Activated naive CD8-positive, alpha-beta T cell treated with anti-CD3 and anti-CD28 coated beads, Interleukin-2, amount 10 ng/mL, durations not matched to agents 7 days and 5 days (primary cell): ENCODE measurements around the gene SPATA31D1. TPM values are rescaled to one million over a fixed set of nuclear protein-coding genes. Genes with fewer than 3 reads are reported as not detected.
"Not testable (repeated sequence)": the region's sequence is repeated elsewhere in the genome, so short reads cannot be mapped to it uniquely, and the experiment has no call there.

Source experiments
- ATAC-seq: fragments of 150-1000 bp; cut with Tn5 transposase; one replicate; pipeline ENCODE4 v1.10.0; 2021; ENCODE audit warnings: low read depth, moderate library complexity
- POLR2A ChIA-PET: fragments of 350-600 bp; sonication (Branson Sonifier 250); formaldehyde crosslinking; loops from one replicate; lab custom pipeline; 2021; ENCODE audit warnings: antibody characterized with exemption; lab: Charles Lee
- DNase-seq: peaks from one replicate; pipeline ENCODE4 v3.0.0; 2021
- H3K27ac Mint-ChIP-seq: one replicate; pipeline ENCODE4 v1.8.0; 2022; ENCODE audit warnings: mild to moderate bottlenecking, mixed read lengths
- H3K27me3 Mint-ChIP-seq: one replicate; pipeline ENCODE4 v1.8.0; 2022; ENCODE audit warnings: mild to moderate bottlenecking, moderate library complexity, mixed read lengths
- H3K36me3 Mint-ChIP-seq: one replicate; pipeline ENCODE4 v1.8.0; 2021; ENCODE audit warnings: mild to moderate bottlenecking, mixed read lengths
- H3K4me1 Mint-ChIP-seq: one replicate; pipeline ENCODE4 v1.8.0; 2021; ENCODE audit warnings: mixed read lengths
- H3K4me3 Mint-ChIP-seq: one replicate; pipeline ENCODE4 v1.8.0; 2022; ENCODE audit warnings: mild to moderate bottlenecking, moderate library complexity, mixed read lengths
- H3K9me3 Mint-ChIP-seq: one replicate; pipeline ENCODE4 v1.8.0; 2021; ENCODE audit warnings: mixed read lengths
- total RNA-seq, 2 experiments: library from RNA; stranded (reverse); gene quantifications; one replicate each; pipeline ENCODE4 v1.2.3, GENCODE V29; 2021

Gene SPATA31D1
- total RNA-seq = not detected

- H3K9me3 Mint-ChIP-seq, DNase-seq, POLR2A ChIA-PET, ATAC-seq, H3K4me1 Mint-ChIP-seq, H3K36me3 Mint-ChIP-seq, H3K4me3 Mint-ChIP-seq, H3K27ac Mint-ChIP-seq, H3K27me3 Mint-ChIP-seq: not testable (repeated sequence)
Observed at GRCh38 chr9:81988472-81988871, at the start of gene SPATA31D1. TSS of gene SPATA31D1 (plus strand) at chr9:81988772. CDS start at chr9:81988819, 47 bp downstream.

- H3K4me3 Mint-ChIP-seq, H3K27me3 Mint-ChIP-seq, H3K4me1 Mint-ChIP-seq, H3K36me3 Mint-ChIP-seq, POLR2A ChIA-PET, DNase-seq, H3K9me3 Mint-ChIP-seq, H3K27ac Mint-ChIP-seq, ATAC-seq: not testable (repeated sequence)
Observed at GRCh38 chr9:81943393-81943792, 45.2 kb upstream of the SPATA31D1 start, which contains the start of gene SPATA31D3. TSS of gene SPATA31D3 (plus strand) at chr9:81943500. CDS start at chr9:81943586, 86 bp downstream.

- not testable (repeated sequence) for H3K27ac Mint-ChIP-seq, H3K27me3 Mint-ChIP-seq, H3K9me3 Mint-ChIP-seq
Observed at GRCh38 chr9:81948650-81949049, 39.9 kb upstream of the SPATA31D1 start.

GRCh38 chr9:81953096-81953495, 35.5 kb upstream of the SPATA31D1 start:
- DNase-seq (no peak), ATAC-seq (no peak)
- no peak overlapping the region for H3K4me3 Mint-ChIP-seq
- POLR2A ChIA-PET = no interaction called here
- H3K27me3 Mint-ChIP-seq = no peaks in the 10 kb centered on the region
- H3K9me3 Mint-ChIP-seq = peaks cover 10% of the 10 kb centered on the region
- no peaks in the 10 kb centered on the region for H3K4me1 Mint-ChIP-seq
- H3K36me3 Mint-ChIP-seq = no peaks in the 10 kb centered on the region
- no peak overlapping the region for H3K27ac Mint-ChIP-seq

More at GRCh38 chr9:81948650-81949049, 39.9 kb upstream of the SPATA31D1 start:
- H3K36me3 Mint-ChIP-seq, POLR2A ChIA-PET, H3K4me3 Mint-ChIP-seq, ATAC-seq, DNase-seq, H3K4me1 Mint-ChIP-seq: not testable (repeated sequence)

GRCh38 chr9:81955625-81956024, 32.9 kb upstream of the SPATA31D1 start:
- H3K4me3 Mint-ChIP-seq = no peak overlapping the region
- no peak for DNase-seq
- peaks cover 10% of the 10 kb centered on the region for H3K9me3 Mint-ChIP-seq

GRCh38 chr9:81964218-81965171, 24.1 kb upstream of the SPATA31D1 start:
- DNase-seq (no peak), ATAC-seq (no peak)
- peaks cover 3% of the 10 kb centered on the region for H3K9me3 Mint-ChIP-seq
- POLR2A ChIA-PET = no interaction called here
- no peak overlapping the region for H3K27ac Mint-ChIP-seq
- H3K36me3 Mint-ChIP-seq = no peaks in the 10 kb centered on the region
- no peaks in the 10 kb centered on the region for H3K4me1 Mint-ChIP-seq
- H3K27me3 Mint-ChIP-seq = no peaks in the 10 kb centered on the region
- H3K4me3 Mint-ChIP-seq = no peak overlapping the region

More at GRCh38 chr9:81955625-81956024, 32.9 kb upstream of the SPATA31D1 start:
- Mint-ChIP-seq H3K4me1 (no peaks in the 10 kb centered on the region), H3K27ac (no peak overlapping the region), H3K36me3 (no peaks in the 10 kb centered on the region), H3K27me3 (no peaks in the 10 kb centered on the region)
- POLR2A ChIA-PET = no interaction called here
- ATAC-seq = no peak

- Mint-ChIP-seq H3K4me3 (no peak overlapping the region), H3K27me3 (no peaks in the 10 kb centered on the region)
- POLR2A ChIA-PET = no interaction called here
Observed at GRCh38 chr9:81968026-81968425, 20.5 kb upstream of the SPATA31D1 start.

GRCh38 chr9:81969971-81970370, 18.6 kb upstream of the SPATA31D1 start:
- Mint-ChIP-seq H3K9me3 (peaks cover 3% of the 10 kb centered on the region), H3K4me3 (no peak overlapping the region), H3K4me1 (no peaks in the 10 kb centered on the region), H3K36me3 (no peaks in the 10 kb centered on the region), H3K27ac (no peak overlapping the region), H3K27me3 (no peaks in the 10 kb centered on the region)
- POLR2A ChIA-PET = no interaction called here
- no peak for ATAC-seq
- DNase-seq = no peak

More at GRCh38 chr9:81968026-81968425, 20.5 kb upstream of the SPATA31D1 start:
- ATAC-seq = no peak
- no peaks in the 10 kb centered on the region for H3K36me3 Mint-ChIP-seq
- H3K27ac Mint-ChIP-seq = no peak overlapping the region
- H3K9me3 Mint-ChIP-seq = peaks cover 3% of the 10 kb centered on the region
- DNase-seq = no peak
- no peaks in the 10 kb centered on the region for H3K4me1 Mint-ChIP-seq

- no peak for DNase-seq
- no peak overlapping the region for H3K4me3 Mint-ChIP-seq
- no peaks in the 10 kb centered on the region for H3K4me1 Mint-ChIP-seq
- no peaks in the 10 kb centered on the region for H3K36me3 Mint-ChIP-seq
- no peak overlapping the region for H3K27ac Mint-ChIP-seq
- no peak for ATAC-seq
- H3K9me3 Mint-ChIP-seq = peaks cover 4% of the 10 kb centered on the region
- no peaks in the 10 kb centered on the region for H3K27me3 Mint-ChIP-seq
- POLR2A ChIA-PET = no interaction called here
Observed at GRCh38 chr9:81971727-81972126, 16.8 kb upstream of the SPATA31D1 start.

GRCh38 chr9:81974764-81975163, 13.8 kb upstream of the SPATA31D1 start:
- no peak for DNase-seq
- no peak for ATAC-seq
- Mint-ChIP-seq H3K27me3 (no peaks in the 10 kb centered on the region), H3K36me3 (no peaks in the 10 kb centered on the region), H3K4me3 (no peak overlapping the region), H3K4me1 (no peaks in the 10 kb centered on the region), H3K9me3 (peaks cover 6% of the 10 kb centered on the region), H3K27ac (no peak overlapping the region)
- POLR2A ChIA-PET = no interaction called here

- ATAC-seq = no peak
- H3K4me3 Mint-ChIP-seq = no peak overlapping the region
- H3K27ac Mint-ChIP-seq = no peak overlapping the region
- no peaks in the 10 kb centered on the region for H3K36me3 Mint-ChIP-seq
- no peaks in the 10 kb centered on the region for H3K27me3 Mint-ChIP-seq
- POLR2A ChIA-PET = no interaction called here
- peaks cover 8% of the 10 kb centered on the region for H3K9me3 Mint-ChIP-seq
- H3K4me1 Mint-ChIP-seq = no peaks in the 10 kb centered on the region
- no peak for DNase-seq
Observed at GRCh38 chr9:81976351-81976750, 12.2 kb upstream of the SPATA31D1 start.

GRCh38 chr9:81979196-81979595, 9.4 kb upstream of the SPATA31D1 start:
- peaks cover 8% of the 10 kb centered on the region for H3K9me3 Mint-ChIP-seq
- POLR2A ChIA-PET = no interaction called here
- no peaks in the 10 kb centered on the region for H3K36me3 Mint-ChIP-seq
- H3K27me3 Mint-ChIP-seq = no peaks in the 10 kb centered on the region
- no peaks in the 10 kb centered on the region for H3K4me1 Mint-ChIP-seq
- H3K27ac Mint-ChIP-seq = no peak overlapping the region
- H3K4me3 Mint-ChIP-seq = no peak overlapping the region
- ATAC-seq = no peak
- no peak for DNase-seq

- Mint-ChIP-seq H3K4me3 (no peak overlapping the region), H3K4me1 (no peaks in the 10 kb centered on the region), H3K27ac (no peak overlapping the region), H3K36me3 (no peaks in the 10 kb centered on the region), H3K27me3 (no peaks in the 10 kb centered on the region), H3K9me3 (peaks cover 5% of the 10 kb centered on the region)
- ATAC-seq = no peak
- POLR2A ChIA-PET = no interaction called here
- no peak for DNase-seq
Observed at GRCh38 chr9:81980568-81980967, 8.0 kb upstream of the SPATA31D1 start.

- H3K27ac Mint-ChIP-seq = no peak overlapping the region
Observed at GRCh38 chr9:81981883-81982282, 6.7 kb upstream of the SPATA31D1 start.

More at GRCh38 chr9:81981883-81982282, 6.7 kb upstream of the SPATA31D1 start:
- Mint-ChIP-seq H3K27me3 (no peaks in the 10 kb centered on the region), H3K4me1 (no peaks in the 10 kb centered on the region), H3K36me3 (no peaks in the 10 kb centered on the region), H3K9me3 (peaks cover 4% of the 10 kb centered on the region), H3K4me3 (no peak overlapping the region)
- POLR2A ChIA-PET = no interaction called here
- DNase-seq (no peak), ATAC-seq (no peak)
